GM18498 (cell line): Measurements from ENCODE around the gene CENPU.

Experiments used
- ATAC-seq: cut with Tn5 transposase; IDR thresholded peaks from one replicate; pipeline ENCODE4 v1.9.1; 2021; ENCODE audit warnings: mild to moderate bottlenecking, moderate library complexity; ENCODE audit not compliant: unreplicated experiment

CENPU gene

GRCh38 chr4:184645904-184646610 lies 87.8 kb downstream of the CENPU start:
- no peak for ATAC-seq

GRCh38 chr4:184644553-184645307 lies 89.2 kb downstream of the CENPU start:
- no peak for ATAC-seq
